HG03060 (cell line): ENCODE results near the gene CAMLG.

Experiments used
- ATAC-seq: cut with Tn5 transposase; IDR thresholded peaks from one replicate; pipeline ENCODE4 v1.9.1; 2021; ENCODE audit warnings: low read depth, moderate number of reproducible peaks; ENCODE audit not compliant: unreplicated experiment

CAMLG gene

GRCh38 chr5:134772461-134773125 is 34.2 kb downstream of the CAMLG start:
- no peak for ATAC-seq

- ATAC-seq, result no peak
These were observed 39.0 kb downstream of the CAMLG start for GRCh38 chr5:134777366-134777765.

- no peak for ATAC-seq
These were observed 46.0 kb downstream of the CAMLG start for GRCh38 chr5:134784241-134784920.

GRCh38 chr5:134784946-134785620 is 46.7 kb downstream of the CAMLG start:
- ATAC-seq, result no peak

GRCh38 chr5:134787692-134788091 is 49.3 kb downstream of the CAMLG start:
- no peak for ATAC-seq

- ATAC-seq, result no peak
These were observed 53.2 kb downstream of the CAMLG start for GRCh38 chr5:134791580-134791979.

- no peak for ATAC-seq
These were observed 53.9 kb downstream of the CAMLG start for GRCh38 chr5:134792286-134792685.

- no peak for ATAC-seq
These were observed 54.8 kb downstream of the CAMLG start for GRCh38 chr5:134793111-134793510.

GRCh38 chr5:134794082-134794481 is 55.7 kb downstream of the CAMLG start:
- no peak for ATAC-seq

- ATAC-seq, result no peak
These were observed 56.5 kb downstream of the CAMLG start for GRCh38 chr5:134794819-134795218.

GRCh38 chr5:134798468-134798867 is 60.1 kb downstream of the CAMLG start:
- no peak for ATAC-seq
